CD14-positive monocyte (primary cell): ENCODE results near the gene PHACTR4. TPM values are rescaled to one million over a fixed set of nuclear protein-coding genes. Genes with fewer than 3 reads are reported as not detected.
A peak's percentile ranks its signal among the peaks of the same experiment; 100 is the strongest.

Experiments used
- DNase-seq, 3 donors: peaks; one replicate each; pipeline ENCODE4 v3.0.0-alpha.2; 2011 to 2022
- H2AFZ ChIP-seq: 2 replicates; pipeline ENCODE4 v1.6.0; 2012; ENCODE audit warnings: mild to moderate bottlenecking, low read depth, low read length, inconsistent platforms; ENCODE audit not compliant: insufficient read depth, poor library complexity, severe bottlenecking
- H3K27ac ChIP-seq, 2 donors: 1 replicate in 1 of 2; 2 replicates in 1 of 2; pipeline ENCODE4 v1.5.1; 2012 to 2013; ENCODE audit warnings: low read length in 2 of 2, control low read depth in 1 of 2, inconsistent platforms in 1 of 2, low read depth in 1 of 2, mild to moderate bottlenecking in 1 of 2
- H3K27me3 ChIP-seq, 2 donors: one replicate each; pipeline versions ENCODE4 v1.6.0 to v1.6.1; 2011 to 2013; ENCODE audit warnings: low read length in 2 of 2; ENCODE audit not compliant: control insufficient read depth in 2 of 2, insufficient read depth in 2 of 2
- H3K36me3 ChIP-seq, 2 donors: replicated peaks in 1 of 2; 1 replicate in 1 of 2; 2 replicates in 1 of 2; pipeline versions ENCODE4 v1.5.1 to v1.6.1; 2012 to 2013; ENCODE audit warnings: low read length in 2 of 2, control low read depth in 1 of 2, inconsistent platforms in 1 of 2, mild to moderate bottlenecking in 1 of 2; ENCODE audit not compliant: insufficient read depth in 2 of 2, control insufficient read depth in 1 of 2
- H3K4me1 ChIP-seq, 2 donors: 1 replicate in 1 of 2; 2 replicates in 1 of 2; pipeline versions ENCODE4 v1.5.1 to v1.6.1; 2012 to 2013; ENCODE audit warnings: low read length in 2 of 2, control low read depth in 1 of 2, inconsistent platforms in 1 of 2, mild to moderate bottlenecking in 1 of 2, moderate library complexity in 1 of 2; ENCODE audit not compliant: insufficient read depth in 2 of 2, control insufficient read depth in 1 of 2
- H3K4me2 ChIP-seq: replicated peaks from 2 replicates; pipeline ENCODE3; 2012; ENCODE audit warnings: low read length, moderate library complexity, mild to moderate bottlenecking; ENCODE audit not compliant: poor library complexity, severe bottlenecking; ENCODE audit errors: extremely low read depth
- H3K4me3 ChIP-seq, 3 experiments: fragments of 200-600 bp in 1 of 3; sonication (generic) in 1 of 3; replicated peaks in 1 of 3; 1 replicate in 2 of 3; 2 replicates in 1 of 3; pipeline ENCODE4 v1.5.1; 2011 to 2013; ENCODE audit warnings: low read length in 3 of 3, mild to moderate bottlenecking in 3 of 3, control low read depth in 2 of 3, low read depth in 2 of 3, inconsistent platforms in 1 of 3, moderate library complexity in 1 of 3
- H3K79me2 ChIP-seq: 2 replicates; pipeline ENCODE4 v1.6.0; 2012; ENCODE audit warnings: mild to moderate bottlenecking, control low read depth, inconsistent platforms, low read length, moderate library complexity; ENCODE audit not compliant: insufficient read depth
- H3K9ac ChIP-seq: 2 replicates; pipeline ENCODE4 v1.6.0; 2017; ENCODE audit warnings: low read length, mild to moderate bottlenecking; ENCODE audit not compliant: insufficient read depth, poor library complexity, severe bottlenecking
- H3K9me3 ChIP-seq, 2 donors: replicated peaks in 1 of 2; 1 replicate in 1 of 2; 2 replicates in 1 of 2; pipeline versions ENCODE4 v1.5.1 to v1.6.1; 2012 to 2013; ENCODE audit warnings: low read length in 2 of 2, control low read depth in 1 of 2; ENCODE audit not compliant: control insufficient read depth in 1 of 2, insufficient read depth in 1 of 2
- H4K20me1 ChIP-seq: 2 replicates; pipeline ENCODE4 v1.6.0; 2012; ENCODE audit warnings: mild to moderate bottlenecking, low read length, control low read depth, moderate library complexity; ENCODE audit not compliant: insufficient read depth
- H3K27ac Mint-ChIP-seq, 7 donors: one replicate each; pipeline ENCODE4 v1.8.0; 2020; ENCODE audit warnings: mild to moderate bottlenecking in 7 of 7, mixed read lengths in 7 of 7, moderate library complexity in 6 of 7, inconsistent platforms in 2 of 7
- H3K27me3 Mint-ChIP-seq, 3 donors: one replicate each; pipeline ENCODE4 v1.8.0; 2021 to 2022; ENCODE audit warnings: low read depth in 3 of 3, mild to moderate bottlenecking in 3 of 3, mixed read lengths in 3 of 3, moderate library complexity in 3 of 3, inconsistent platforms in 1 of 3
- H3K36me3 Mint-ChIP-seq, 2 donors: one replicate each; pipeline ENCODE4 v1.8.0; 2020; ENCODE audit warnings: mixed read lengths in 2 of 2, inconsistent platforms in 1 of 2, mild to moderate bottlenecking in 1 of 2
- H3K4me1 Mint-ChIP-seq: one replicate; pipeline ENCODE4 v1.8.0; 2020; ENCODE audit warnings: mild to moderate bottlenecking, mixed read lengths
- H3K4me3 Mint-ChIP-seq, 2 donors: one replicate each; pipeline ENCODE4 v1.8.0; 2020; ENCODE audit warnings: mild to moderate bottlenecking in 2 of 2, mixed read lengths in 2 of 2, moderate library complexity in 1 of 2
- H3K9me3 Mint-ChIP-seq, 7 donors: one replicate each; pipeline ENCODE4 v1.8.0; 2020 to 2022; ENCODE audit warnings: mixed read lengths in 7 of 7, mild to moderate bottlenecking in 6 of 7, moderate library complexity in 6 of 7, inconsistent platforms in 2 of 7
- CTCF ChIP-seq: fragments of 200-600 bp; IDR thresholded peaks from one replicate; pipeline ENCODE4 v1.8.0; 2022; ENCODE audit warnings: antibody characterized with exemption, mild to moderate bottlenecking
- WGBS: methylation state at CpG from one replicate; pipeline ENCODE4 v1.1.5; 2013; ENCODE audit warnings: missing lambda C conversion rate; ENCODE audit not compliant: insufficient coverage; 5-methylcytosine and 5-hydroxymethylcytosine counted together
- intact Hi-C, 2 donors: fragments of 100-400 bp; cut with micrococcal nuclease; formaldehyde crosslinking; loops; one replicate each; pipeline versions ENCODE4 v1.15.0 to v1.15.1; 2023
- polyA plus RNA-seq, 3 donors: library from polyadenylated mRNA; depleted of rRNA in 1 of 3; unstranded in 2 of 3; stranded (reverse) in 1 of 3; fragments of 300-500 nt in 2 of 3; fragments of >200 nt in 1 of 3; fragmentation: Illumina TruSeq in 2 of 3; gene quantifications; 1 replicate in 2 of 3; 2 replicates in 1 of 3; pipeline ENCODE4 v1.2.3, GENCODE V29; 2012 to 2021

Gene PHACTR4
- polyA plus RNA-seq, 3 donors = 2.9 to 9.7 (median 2.9) TPM

DNA sequence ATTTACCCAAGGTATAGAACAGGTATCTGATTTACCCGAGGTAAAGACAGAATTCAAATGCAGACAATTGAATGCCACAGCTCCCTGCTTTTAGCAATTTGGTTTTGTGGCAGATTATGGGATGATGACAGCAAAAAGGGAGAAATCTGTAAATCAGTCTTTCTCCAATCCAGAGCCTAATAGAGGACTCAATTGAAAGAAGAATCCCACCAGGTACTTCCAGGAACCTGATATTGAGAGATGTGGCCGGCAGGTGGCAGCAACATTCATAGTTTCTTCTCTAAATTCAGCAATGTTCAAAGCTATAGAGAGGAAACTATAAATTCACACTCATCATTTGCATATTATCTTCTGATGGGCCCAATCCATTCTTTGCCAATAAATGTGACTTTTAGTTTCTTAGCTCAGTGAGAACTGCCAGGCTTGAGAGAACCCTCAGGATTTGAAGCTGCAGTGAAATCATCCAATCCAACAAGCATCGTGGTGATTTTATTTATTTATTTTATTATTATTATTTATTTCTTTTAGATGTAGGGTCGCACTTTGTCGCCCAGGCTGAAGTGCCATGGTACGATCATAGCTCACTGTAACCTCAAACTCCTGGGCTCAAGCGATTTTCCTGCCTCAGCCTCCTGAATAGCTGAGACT lies 9.8 kb upstream of the PHACTR4 start:
- peak; percentile 85 for TF ChIP-seq CTCF
- no peak overlapping the region for H3K4me3 Mint-ChIP-seq
- Histone ChIP-seq H3K27ac (no peak overlapping the region), H3K27me3 (no peaks in the 10 kb centered on the region), H3K9me3 (no peaks in the 10 kb centered on the region), H3K4me3 (no peak overlapping the region), H3K79me2 (no peaks in the 10 kb centered on the region), H3K9ac (no peak overlapping the region), H2AFZ (no peak overlapping the region), H3K36me3 (no peaks in the 10 kb centered on the region), H3K4me1 (no peaks in the 10 kb centered on the region), H3K4me2 (no peak overlapping the region), H4K20me1 (no peaks in the 10 kb centered on the region)
- no peaks in the 10 kb centered on the region for H3K36me3 Mint-ChIP-seq
- intact Hi-C loops = loop anchor here in 1 of 2 donors (10.0 kb wide), 1 partner anchor 515 kb away; no protein-coding TSS in a partner anchor
- H3K4me1 Mint-ChIP-seq = no peaks in the 10 kb centered on the region
- no peak overlapping the region for H3K27ac Mint-ChIP-seq
- peaks cover 0 to 2% (median 0%) of the 10 kb centered on the region in 7 donors for H3K9me3 Mint-ChIP-seq
- no CpG with 5 or more reads among the region's 7 CpGs for WGBS
- peak; percentile 44 to 72 (median 60) for DNase-seq
- peaks cover 0 to 3% (median 1%) of the 10 kb centered on the region in 3 donors for H3K27me3 Mint-ChIP-seq

GRCh38 chr1:28364888-28365287 lies 4.7 kb upstream of the PHACTR4 start:
- peaks cover 5 to 6% of the 10 kb centered on the region in 2 donors for H3K4me1 ChIP-seq
- no peaks in the 10 kb centered on the region for H3K36me3 ChIP-seq
- no peaks in the 10 kb centered on the region for H4K20me1 ChIP-seq
- H3K27ac ChIP-seq = no peak overlapping the region
- no peaks in the 10 kb centered on the region for H3K36me3 Mint-ChIP-seq
- H3K4me2 ChIP-seq = no peak overlapping the region
- 94% methylated on average over 3 of the region's 4 CpGs for WGBS
- DNase-seq = no peak
- H3K27me3 Mint-ChIP-seq = peaks cover 1 to 3% (median 3%) of the 10 kb centered on the region in 3 donors
- TF ChIP-seq CTCF = no peak
- no peak overlapping the region for H2AFZ ChIP-seq
- H3K4me3 ChIP-seq = no peak overlapping the region
- H3K9ac ChIP-seq = no peak overlapping the region
- intact Hi-C loops = no loop called here
- peaks cover 4% of the 10 kb centered on the region for H3K79me2 ChIP-seq
- peaks cover 4% of the 10 kb centered on the region for H3K4me1 Mint-ChIP-seq
- H3K27me3 ChIP-seq = no peaks in the 10 kb centered on the region
- H3K9me3 ChIP-seq = no peaks in the 10 kb centered on the region
- H3K9me3 Mint-ChIP-seq = peaks cover 0 to 2% (median 0%) of the 10 kb centered on the region in 7 donors
- no peak overlapping the region for H3K4me3 Mint-ChIP-seq
- H3K27ac Mint-ChIP-seq = no peak overlapping the region
